ENCODE data around the gene POU2F1. TPM values are rescaled to one million over a fixed set of nuclear protein-coding genes. Genes with fewer than 3 reads are reported as not detected.

POU2F1 gene
- total and polyA plus RNA-seq, 2 experiments from 2014 or later = 38.8 to 66.1 TPM

- DNase-seq (ENCODE audit: low spot score) = no peak
- peaks cover 9% of the 10 kb centered on the region; the same call in 2 of the 3 replicates for H3K36me3 Mint-ChIP-seq (ENCODE audit: low read depth)
Observed at GRCh38 chr1:167289075-167289442, 68.4 kb downstream of the POU2F1 start.

More at GRCh38 chr1:167289075-167289442, 68.4 kb downstream of the POU2F1 start:
- Mint-ChIP-seq H3K4me3 (no peak overlapping the region), H3K9me3 (no peaks in the 10 kb centered on the region; the same call in 2 of the 3 replicates), H3K4me1 (peaks cover 52% of the 10 kb centered on the region), H3K27me3 (ENCODE audit: insufficient read depth, low read depth, poor library complexity) (no peaks in the 10 kb centered on the region), H3K27ac (no peak overlapping the region; the same call in 1 of the 2 replicates)
- H3K4me3 ChIP-seq = no peak overlapping the region
- peaks cover 43% of the 10 kb centered on the region for H3K4me1 ChIP-seq (ENCODE audit: insufficient read depth)
- peaks cover 29% of the 10 kb centered on the region for H4K20me1 ChIP-seq (replicated peaks; ENCODE audit: insufficient read depth)
- no peak overlapping the region for H2AFZ ChIP-seq
- H3K79me2 ChIP-seq (replicated peaks; ENCODE audit: insufficient read depth) = peaks cover 99% of the 10 kb centered on the region
- no peaks in the 10 kb centered on the region for H3F3A ChIP-seq (replicated peaks; ENCODE audit: low read depth)
- no peak for ATAC-seq
- no peaks in the 10 kb centered on the region for H3K36me3 ChIP-seq (ENCODE audit: insufficient read depth)
- no peak overlapping the region for H3K4me2 ChIP-seq
- H3K9me2 ChIP-seq (ENCODE audit: insufficient read depth) = no peaks in the 10 kb centered on the region
- H3K27ac ChIP-seq (ENCODE audit: low read depth) = no peak overlapping the region
- no peak for TF ChIP-seq ZNF331 (CRISPR knock-in tag; IDR thresholded peaks at IDR 0.05; ENCODE audit: low read depth)
- no peak for TF ChIP-seq ETS1 (IDR thresholded peaks at IDR 0.05)
- no peak for TF ChIP-seq JUNB (IDR thresholded peaks at IDR 0.05; ENCODE audit: unreplicated experiment)
- TF ChIP-seq CREB1 (CRISPR knock-in tag; IDR thresholded peaks at IDR 0.05; ENCODE audit: low read depth) = no peak
- TF ChIP-seq POLR2AphosphoS5 (IDR thresholded peaks at IDR 0.05; ENCODE audit: low read depth) = no peak
- no peak for TF ChIP-seq STAT1 (IDR thresholded peaks at IDR 0.05; ENCODE audit: unreplicated experiment)
- TF ChIP-seq ZNF462 (CRISPR knock-in tag; IDR thresholded peaks at IDR 0.05) = no peak
- no peak for TF ChIP-seq EZH2 (IDR thresholded peaks at IDR 0.05; ENCODE audit: low read depth, unreplicated experiment)
- no peak for TF ChIP-seq EZH2phosphoT487 (IDR thresholded peaks at IDR 0.05; ENCODE audit: unreplicated experiment)
- no peak for TF ChIP-seq REST (IDR thresholded peaks at IDR 0.05; ENCODE audit: unreplicated experiment)
- no peak for TF ChIP-seq CTCF (conservative IDR thresholded peaks at IDR 0.05; ENCODE audit: low read depth in 2 of 2)
- no peak for TF ChIP-seq NANOG (IDR thresholded peaks at IDR 0.05; ENCODE audit: borderline replicate concordance)
- no peak for TF ChIP-seq ZNF114 (CRISPR knock-in tag; IDR thresholded peaks at IDR 0.05)
- no peaks in the 10 kb centered on the region for H3K27me3 ChIP-seq (ENCODE audit: insufficient read depth)
